ENCODE measurements around the gene CNOT3. TPM values are rescaled to one million over a fixed set of nuclear protein-coding genes. Genes with fewer than 3 reads are reported as not detected.

The CNOT3 gene
- total and polyA plus RNA-seq, 9 of the 15 experiments (the other 6 are each of a cell fraction or from before 2014, with no cell fraction given): 0.27 to 60.4 (median 9.9) TPM

DNA sequence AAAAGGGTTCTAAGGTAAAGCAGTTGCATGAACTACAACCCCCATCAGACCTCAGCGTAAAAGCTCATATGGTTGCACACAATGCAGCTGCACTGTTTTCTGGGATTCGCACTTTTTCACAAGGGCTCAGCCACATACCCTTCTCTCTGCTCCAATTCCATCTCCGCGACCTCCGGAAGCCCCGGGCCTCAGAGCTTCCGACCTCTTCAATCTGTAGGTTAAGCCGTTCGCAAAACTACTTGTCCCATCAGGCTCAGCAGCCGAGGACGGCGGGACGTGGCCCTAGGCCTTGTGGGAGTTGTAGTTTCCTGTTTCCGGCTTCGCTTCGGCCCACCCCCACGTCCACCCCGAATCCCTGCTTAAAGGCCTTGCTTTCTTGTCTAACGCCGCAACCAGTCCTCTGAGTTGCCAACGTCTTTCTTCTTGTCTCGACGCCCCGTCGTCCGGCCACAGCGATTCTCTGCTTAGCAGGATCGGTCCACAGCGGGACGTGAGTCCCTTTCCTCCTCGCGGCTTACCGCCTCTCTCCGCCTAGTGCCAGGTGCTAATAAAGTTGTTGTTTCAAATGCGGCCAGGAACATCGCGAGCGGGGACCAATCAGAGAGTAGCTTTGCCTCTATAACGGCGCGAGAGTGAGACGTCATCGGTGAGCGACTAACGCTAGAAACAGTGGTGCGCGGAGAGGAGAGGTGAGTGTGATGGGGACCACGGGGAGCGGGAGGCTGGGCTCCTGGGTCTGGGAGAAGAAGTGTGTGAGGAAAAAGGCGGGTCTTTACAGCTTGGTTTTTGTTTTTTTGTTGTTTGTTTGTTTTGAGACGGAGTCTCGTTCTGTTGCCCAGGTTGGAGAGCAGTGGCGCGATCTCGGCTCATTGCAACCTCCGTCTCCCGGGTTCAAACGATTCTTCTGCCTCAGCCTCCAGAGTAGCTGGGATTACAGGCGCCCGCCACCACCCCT, 22.2 kb upstream of the CNOT3 start, which contains the start of the genes PRPF31 and TFPT (continued):
- no peak for TF ChIP-seq HDGF (IDR thresholded peaks at IDR 0.05)
- TF ChIP-seq NCOA1 (IDR thresholded peaks at IDR 0.05; ENCODE audit: low read depth): peak; percentile 29; the same call in 1 of the 2 replicates
- no peak for TF ChIP-seq MEF2A (IDR thresholded peaks at IDR 0.05; ENCODE audit: control insufficient read depth, low read depth, low read length)
- TF ChIP-seq ZFP30 (CRISPR knock-in tag; IDR thresholded peaks at IDR 0.05; ENCODE audit: borderline replicate concordance): no peak
- no peak for TF ChIP-seq NR4A1 (CRISPR knock-in tag; IDR thresholded peaks at IDR 0.05)
- TF ChIP-seq NR4A1 (tag; IDR thresholded peaks at IDR 0.05): peak; percentile 90
- TF ChIP-seq NEUROD1 (IDR thresholded peaks at IDR 0.05; ENCODE audit: borderline replicate concordance, low read depth, low read length, partially characterized antibody): peak; percentile 64
- peak; percentile 92 for TF ChIP-seq PHF8 (IDR thresholded peaks at IDR 0.05; ENCODE audit: borderline replicate concordance, low read length)
- TF ChIP-seq ZNF12 (CRISPR knock-in tag; IDR thresholded peaks at IDR 0.05): peak; percentile 100
- TF ChIP-seq, protein P1, sequence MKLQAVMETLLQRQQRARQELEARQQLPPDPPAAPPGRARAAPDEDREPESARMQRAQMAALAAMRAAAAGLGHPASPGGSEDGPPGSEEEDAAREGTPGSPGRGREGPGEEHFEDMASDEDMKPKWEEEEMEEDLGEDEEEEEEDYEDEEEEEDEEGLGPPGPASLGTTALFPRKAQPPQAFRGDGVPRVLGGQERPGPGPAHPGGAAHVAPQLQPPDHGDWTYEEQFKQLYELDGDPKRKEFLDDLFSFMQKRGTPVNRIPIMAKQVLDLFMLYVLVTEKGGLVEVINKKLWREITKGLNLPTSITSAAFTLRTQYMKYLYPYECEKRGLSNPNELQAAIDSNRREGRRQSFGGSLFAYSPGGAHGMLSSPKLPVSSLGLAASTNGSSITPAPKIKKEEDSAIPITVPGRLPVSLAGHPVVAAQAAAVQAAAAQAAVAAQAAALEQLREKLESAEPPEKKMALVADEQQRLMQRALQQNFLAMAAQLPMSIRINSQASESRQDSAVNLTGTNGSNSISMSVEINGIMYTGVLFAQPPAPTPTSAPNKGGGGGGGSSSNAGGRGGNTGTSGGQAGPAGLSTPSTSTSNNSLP (IDR thresholded peaks at IDR 0.05; ENCODE audit: borderline replicate concordance, low read depth, low read length): peak; percentile 41; the same call in 1 of the 2 replicates
- no peak for TF ChIP-seq HDAC6 (IDR thresholded peaks at IDR 0.05; ENCODE audit: low read depth, low read length)
- TF ChIP-seq HMG20B (CRISPR knock-in tag; IDR thresholded peaks at IDR 0.05): no peak
- no peak; the same call in 1 of the 2 replicates for TF ChIP-seq HOXB6 (CRISPR knock-in tag; IDR thresholded peaks at IDR 0.05; ENCODE audit: borderline replicate concordance)
- TF ChIP-seq, protein P2, sequence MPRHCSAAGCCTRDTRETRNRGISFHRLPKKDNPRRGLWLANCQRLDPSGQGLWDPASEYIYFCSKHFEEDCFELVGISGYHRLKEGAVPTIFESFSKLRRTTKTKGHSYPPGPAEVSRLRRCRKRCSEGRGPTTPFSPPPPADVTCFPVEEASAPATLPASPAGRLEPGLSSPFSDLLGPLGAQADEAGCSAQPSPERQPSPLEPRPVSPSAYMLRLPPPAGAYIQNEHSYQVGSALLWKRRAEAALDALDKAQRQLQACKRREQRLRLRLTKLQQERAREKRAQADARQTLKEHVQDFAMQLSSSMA (CRISPR knock-in tag; IDR thresholded peaks at IDR 0.05): no peak
- no peak for TF ChIP-seq MAFG (tag; conservative IDR thresholded peaks at IDR 0.05)
- TF ChIP-seq SOX6 (IDR thresholded peaks at IDR 0.05): no peak; the same call in 1 of the 2 replicates
- no peak for TF ChIP-seq CHCHD3 (CRISPR knock-in tag; IDR thresholded peaks at IDR 0.05)
- TF ChIP-seq, protein P3, sequence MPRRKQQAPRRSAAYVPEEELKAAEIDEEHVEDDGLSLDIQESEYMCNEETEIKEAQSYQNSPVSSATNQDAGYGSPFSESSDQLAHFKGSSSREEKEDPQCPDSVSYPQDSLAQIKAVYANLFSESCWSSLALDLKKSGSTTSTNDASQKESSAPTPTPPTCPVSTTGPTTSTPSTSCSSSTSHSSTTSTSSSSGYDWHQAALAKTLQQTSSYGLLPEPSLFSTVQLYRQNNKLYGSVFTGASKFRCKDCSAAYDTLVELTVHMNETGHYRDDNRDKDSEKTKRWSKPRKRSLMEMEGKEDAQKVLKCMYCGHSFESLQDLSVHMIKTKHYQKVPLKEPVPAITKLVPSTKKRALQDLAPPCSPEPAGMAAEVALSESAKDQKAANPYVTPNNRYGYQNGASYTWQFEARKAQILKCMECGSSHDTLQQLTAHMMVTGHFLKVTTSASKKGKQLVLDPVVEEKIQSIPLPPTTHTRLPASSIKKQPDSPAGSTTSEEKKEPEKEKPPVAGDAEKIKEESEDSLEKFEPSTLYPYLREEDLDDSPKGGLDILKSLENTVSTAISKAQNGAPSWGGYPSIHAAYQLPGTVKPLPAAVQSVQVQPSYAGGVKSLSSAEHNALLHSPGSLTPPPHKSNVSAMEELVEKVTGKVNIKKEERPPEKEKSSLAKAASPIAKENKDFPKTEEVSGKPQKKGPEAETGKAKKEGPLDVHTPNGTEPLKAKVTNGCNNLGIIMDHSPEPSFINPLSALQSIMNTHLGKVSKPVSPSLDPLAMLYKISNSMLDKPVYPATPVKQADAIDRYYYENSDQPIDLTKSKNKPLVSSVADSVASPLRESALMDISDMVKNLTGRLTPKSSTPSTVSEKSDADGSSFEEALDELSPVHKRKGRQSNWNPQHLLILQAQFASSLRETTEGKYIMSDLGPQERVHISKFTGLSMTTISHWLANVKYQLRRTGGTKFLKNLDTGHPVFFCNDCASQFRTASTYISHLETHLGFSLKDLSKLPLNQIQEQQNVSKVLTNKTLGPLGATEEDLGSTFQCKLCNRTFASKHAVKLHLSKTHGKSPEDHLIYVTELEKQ (CRISPR knock-in tag; IDR thresholded peaks at IDR 0.05): no peak
- TF ChIP-seq, protein P4, sequence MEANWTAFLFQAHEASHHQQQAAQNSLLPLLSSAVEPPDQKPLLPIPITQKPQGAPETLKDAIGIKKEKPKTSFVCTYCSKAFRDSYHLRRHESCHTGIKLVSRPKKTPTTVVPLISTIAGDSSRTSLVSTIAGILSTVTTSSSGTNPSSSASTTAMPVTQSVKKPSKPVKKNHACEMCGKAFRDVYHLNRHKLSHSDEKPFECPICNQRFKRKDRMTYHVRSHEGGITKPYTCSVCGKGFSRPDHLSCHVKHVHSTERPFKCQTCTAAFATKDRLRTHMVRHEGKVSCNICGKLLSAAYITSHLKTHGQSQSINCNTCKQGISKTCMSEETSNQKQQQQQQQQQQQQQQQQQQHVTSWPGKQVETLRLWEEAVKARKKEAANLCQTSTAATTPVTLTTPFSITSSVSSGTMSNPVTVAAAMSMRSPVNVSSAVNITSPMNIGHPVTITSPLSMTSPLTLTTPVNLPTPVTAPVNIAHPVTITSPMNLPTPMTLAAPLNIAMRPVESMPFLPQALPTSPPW (CRISPR knock-in tag; IDR thresholded peaks at IDR 0.05): peak; percentile 63
- TF ChIP-seq ZNF24 (IDR thresholded peaks at IDR 0.05): no peak
- TF ChIP-seq NFIX (CRISPR knock-in tag; IDR thresholded peaks at IDR 0.05; ENCODE audit: low read depth): no peak

Measured in K562 (cell line).